ENCODE results near the gene ZSCAN21. TPM values are rescaled to one million over a fixed set of nuclear protein-coding genes. Genes with fewer than 3 reads are reported as not detected.

Gene ZSCAN21
- total RNA-seq, 2 experiments from 2014 or later = 6.9 TPM

GRCh38 chr7:100093054-100093453 lies 43.5 kb downstream of the ZSCAN21 start:
- no peak overlapping the region for H3K4me3 Mint-ChIP-seq
- no peaks in the 10 kb centered on the region for H3K9me3 Mint-ChIP-seq

GRCh38 chr7:100093498-100093897 lies 43.9 kb downstream of the ZSCAN21 start:
- H3K27ac Mint-ChIP-seq = no peak overlapping the region
- H3K27me3 Mint-ChIP-seq = no peaks in the 10 kb centered on the region
- ChIA-PET POLR2A (interaction anchor here (0.6 to 2.0 kb wide), 2 partner anchors 11 to 35 kb away, joined by 4 to 7 read pairs; no protein-coding TSS in a partner anchor), CTCF (no interaction called here)
- peaks cover 48% of the 10 kb centered on the region for H3K4me1 Mint-ChIP-seq
- peaks cover 86% of the 10 kb centered on the region for H3K36me3 Mint-ChIP-seq (ENCODE audit: low read depth)
- DNase-seq = no peak
- H3K9me3 Mint-ChIP-seq = no peaks in the 10 kb centered on the region
- H3K4me3 Mint-ChIP-seq = no peak overlapping the region

More at GRCh38 chr7:100093054-100093453, 43.5 kb downstream of the ZSCAN21 start:
- H3K27me3 Mint-ChIP-seq = no peaks in the 10 kb centered on the region
- H3K4me1 Mint-ChIP-seq = peaks cover 49% of the 10 kb centered on the region
- H3K36me3 Mint-ChIP-seq (ENCODE audit: low read depth) = peaks cover 81% of the 10 kb centered on the region
- ChIA-PET POLR2A (interaction anchor here (0.6 to 2.0 kb wide), 4 partner anchors 8 to 35 kb away, joined by 4 to 15 read pairs (median 6); partner anchors contain the start of genes AP4M1 and MCM7), CTCF (no interaction called here)
- no peak for DNase-seq
- no peak overlapping the region for H3K27ac Mint-ChIP-seq

GRCh38 chr7:100093925-100094486 lies 44.4 kb downstream of the ZSCAN21 start:
- ChIA-PET POLR2A (no interaction called here), CTCF (no interaction called here)
- Mint-ChIP-seq H3K4me3 (no peak overlapping the region), H3K27ac (no peak overlapping the region), H3K4me1 (peaks cover 53% of the 10 kb centered on the region), H3K9me3 (no peaks in the 10 kb centered on the region), H3K27me3 (no peaks in the 10 kb centered on the region), H3K36me3 (ENCODE audit: low read depth) (peaks cover 91% of the 10 kb centered on the region)
- no peak for DNase-seq

GRCh38 chr7:100095289-100095688 lies 45.7 kb downstream of the ZSCAN21 start:
- Mint-ChIP-seq H3K4me3 (no peak overlapping the region), H3K9me3 (no peaks in the 10 kb centered on the region), H3K36me3 (ENCODE audit: low read depth) (peaks cover 95% of the 10 kb centered on the region), H3K4me1 (peaks cover 54% of the 10 kb centered on the region), H3K27me3 (no peaks in the 10 kb centered on the region), H3K27ac (no peak overlapping the region)
- CTCF ChIA-PET = interaction anchor here (0.6 kb wide), 1 partner anchor 350 kb away, joined by 3 read pairs; no protein-coding TSS in a partner anchor
- POLR2A ChIA-PET = interaction anchor here (0.9 to 1.5 kb wide), 6 partner anchors 10 to 177 kb away, joined by 3 to 5 read pairs (median 3); partner anchors contain the start of gene MBLAC1
- DNase-seq = no peak

- peak overlapping the region; percentile 26 for H3K27ac Mint-ChIP-seq
- H3K36me3 Mint-ChIP-seq (ENCODE audit: low read depth) = peaks cover 93% of the 10 kb centered on the region
- H3K4me3 Mint-ChIP-seq = no peak overlapping the region
- H3K4me1 Mint-ChIP-seq = peaks cover 50% of the 10 kb centered on the region
- ChIA-PET CTCF (interaction anchor here (0.6 kb wide), 1 partner anchor 350 kb away, joined by 3 read pairs; no protein-coding TSS in a partner anchor), POLR2A (interaction anchor here (1.0 to 1.5 kb wide), 5 partner anchors 10 to 178 kb away, joined by 3 to 5 read pairs (median 3); partner anchors contain the start of gene MBLAC1)
- H3K27me3 Mint-ChIP-seq = no peaks in the 10 kb centered on the region
- no peaks in the 10 kb centered on the region for H3K9me3 Mint-ChIP-seq
- no peak for DNase-seq
Observed at GRCh38 chr7:100095704-100096103, 46.1 kb downstream of the ZSCAN21 start.

GRCh38 chr7:100098913-100099312 lies 49.3 kb downstream of the ZSCAN21 start:
- peaks cover 63% of the 10 kb centered on the region for H3K36me3 Mint-ChIP-seq (ENCODE audit: low read depth)
- H3K27ac Mint-ChIP-seq = no peak overlapping the region
- no peaks in the 10 kb centered on the region for H3K9me3 Mint-ChIP-seq
- no peaks in the 10 kb centered on the region for H3K27me3 Mint-ChIP-seq
- ChIA-PET POLR2A (interaction anchor here (4.2 kb wide), 1 partner anchor 13 kb away, joined by 169 read pairs; the partner anchor contains the start of genes COPS6 and ZNF3), CTCF (interaction anchor here (1.0 to 3.7 kb wide), 2 partner anchors 17 to 607 kb away, joined by 3 to 21 read pairs; no protein-coding TSS in a partner anchor)
- peak overlapping the region; percentile 84 for H3K4me3 Mint-ChIP-seq
- peaks cover 47% of the 10 kb centered on the region for H3K4me1 Mint-ChIP-seq
- DNase-seq = no peak

- Mint-ChIP-seq H3K9me3 (no peaks in the 10 kb centered on the region), H3K36me3 (ENCODE audit: low read depth) (peaks cover 60% of the 10 kb centered on the region), H3K27me3 (no peaks in the 10 kb centered on the region), H3K4me1 (peaks cover 47% of the 10 kb centered on the region), H3K27ac (peak overlapping the region; percentile 16), H3K4me3 (peak overlapping the region; percentile 84)
- ChIA-PET CTCF (interaction anchor here (1.0 to 3.7 kb wide), 2 partner anchors 17 to 606 kb away, joined by 3 to 21 read pairs; no protein-coding TSS in a partner anchor), POLR2A (interaction anchor here (0.5 to 4.2 kb wide), 4 partner anchors 13 to 78 kb away, joined by 3 to 169 read pairs (median 22); partner anchors contain the start of genes COPS6 and ZNF3)
- DNase-seq = no peak
Observed at GRCh38 chr7:100099452-100099851, 49.9 kb downstream of the ZSCAN21 start.

GRCh38 chr7:100100420-100101015 lies 50.9 kb downstream of the ZSCAN21 start:
- Mint-ChIP-seq H3K27me3 (no peaks in the 10 kb centered on the region), H3K27ac (peak overlapping the region; percentile 90), H3K36me3 (ENCODE audit: low read depth) (peaks cover 53% of the 10 kb centered on the region), H3K4me1 (peaks cover 44% of the 10 kb centered on the region), H3K9me3 (no peaks in the 10 kb centered on the region), H3K4me3 (peak overlapping the region; percentile 84)
- ChIA-PET POLR2A (interaction anchor here (0.8 to 4.2 kb wide), 37 partner anchors 8 to 774 kb away, joined by 3 to 169 read pairs (median 4); partner anchors contain the start of genes AGFG2, BUD31, CNPY4 and COPS6), CTCF (interaction anchor here (1.2 to 3.7 kb wide), 5 partner anchors 13 to 328 kb away, joined by 4 to 21 read pairs (median 4); partner anchors contain the start of gene ZCWPW1)
- DNase-seq = peak; percentile 89

- peaks cover 50% of the 10 kb centered on the region for H3K36me3 Mint-ChIP-seq (ENCODE audit: low read depth)
- ChIA-PET POLR2A (interaction anchor here (0.8 to 4.2 kb wide), 46 partner anchors 9 to 774 kb away, joined by 3 to 169 read pairs (median 4); partner anchors contain the start of genes AGFG2, BUD31, CNPY4 and COPS6), CTCF (interaction anchor here (0.7 to 3.7 kb wide), 14 partner anchors 11 to 328 kb away, joined by 3 to 21 read pairs (median 4); partner anchors contain the start of genes LAMTOR4, ZCWPW1 and ZKSCAN1)
Observed at GRCh38 chr7:100101016-100101862, 51.7 kb downstream of the ZSCAN21 start, which contains the start of the genes AP4M1 and MCM7. Gene AP4M1, plus strand, starts transcription at chr7:100101643. Its CDS starts 72 bp downstream, at chr7:100101715. Gene MCM7, minus strand, starts transcription at chr7:100101397. Its CDS starts 103 bp downstream, at chr7:100101294.

GRCh38 chr7:100102950-100103840 lies 53.6 kb downstream of the ZSCAN21 start:
- H3K27me3 Mint-ChIP-seq = no peaks in the 10 kb centered on the region
- H3K27ac Mint-ChIP-seq = peak overlapping the region; percentile 32
- no peak for DNase-seq
- peak overlapping the region; percentile 84 for H3K4me3 Mint-ChIP-seq
- no peaks in the 10 kb centered on the region for H3K9me3 Mint-ChIP-seq
- peaks cover 32% of the 10 kb centered on the region for H3K4me1 Mint-ChIP-seq
- POLR2A ChIA-PET = interaction anchor here (1.1 to 4.2 kb wide), 8 partner anchors 10 to 483 kb away, joined by 3 to 169 read pairs (median 20); partner anchors contain the start of genes CNPY4, COPS6, FBXO24 and LAMTOR4
- H3K36me3 Mint-ChIP-seq (ENCODE audit: low read depth) = peaks cover 52% of the 10 kb centered on the region
- CTCF ChIA-PET = interaction anchor here (0.6 to 2.6 kb wide), 6 partner anchors 17 to 1211 kb away, joined by 3 to 15 read pairs (median 3); partner anchors contain the start of gene LAMTOR4

More at GRCh38 chr7:100101016-100101862, 51.7 kb downstream of the ZSCAN21 start, which contains the start of the genes AP4M1 and MCM7:
- Mint-ChIP-seq H3K4me3 (peak within 1 kb of the TSS; percentile 84), H3K9me3 (no peaks in the 10 kb centered on the region), H3K27me3 (no peaks in the 10 kb centered on the region), H3K4me1 (peaks cover 42% of the 10 kb centered on the region), H3K27ac (peak within 1 kb of the TSS; percentile 90)
- peak; percentile 99 for DNase-seq

GRCh38 chr7:100105534-100105933 lies 56.0 kb downstream of the ZSCAN21 start:
- ChIA-PET CTCF (no interaction called here), POLR2A (interaction anchor here (3.0 kb wide), 1 partner anchor 21 kb away, joined by 13 read pairs; the partner anchor contains the start of gene MBLAC1)
- DNase-seq = no peak
- peaks cover 15% of the 10 kb centered on the region for H3K4me1 Mint-ChIP-seq
- no peak overlapping the region for H3K27ac Mint-ChIP-seq
- no peak overlapping the region for H3K4me3 Mint-ChIP-seq
- no peaks in the 10 kb centered on the region for H3K9me3 Mint-ChIP-seq
- peaks cover 45% of the 10 kb centered on the region for H3K36me3 Mint-ChIP-seq (ENCODE audit: low read depth)
- H3K27me3 Mint-ChIP-seq = no peaks in the 10 kb centered on the region

Measured in activated CD4-positive, alpha-beta memory T cell treated with anti-CD3 and anti-CD28 coated beads, Interleukin-2, amount 10 ng/mL, durations not matched to agents 7 days and 5 days (primary cell).